NCI-H748 treated with DMSO at 0.1 percent for 48 hours (cell line): ENCODE measurements around the gene FERD3L.
"Not testable (repeated sequence)": the region's sequence is repeated elsewhere in the genome, so short reads cannot be mapped to it uniquely, and the experiment has no call there.

ENCODE experiments used
- DNase-seq: peaks from one replicate; lab custom pipeline; 2025; lab: John Stamatoyannopoulos, UW

Gene FERD3L, protein sequence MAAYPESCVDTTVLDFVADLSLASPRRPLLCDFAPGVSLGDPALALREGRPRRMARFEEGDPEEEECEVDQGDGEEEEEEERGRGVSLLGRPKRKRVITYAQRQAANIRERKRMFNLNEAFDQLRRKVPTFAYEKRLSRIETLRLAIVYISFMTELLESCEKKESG

DNA sequence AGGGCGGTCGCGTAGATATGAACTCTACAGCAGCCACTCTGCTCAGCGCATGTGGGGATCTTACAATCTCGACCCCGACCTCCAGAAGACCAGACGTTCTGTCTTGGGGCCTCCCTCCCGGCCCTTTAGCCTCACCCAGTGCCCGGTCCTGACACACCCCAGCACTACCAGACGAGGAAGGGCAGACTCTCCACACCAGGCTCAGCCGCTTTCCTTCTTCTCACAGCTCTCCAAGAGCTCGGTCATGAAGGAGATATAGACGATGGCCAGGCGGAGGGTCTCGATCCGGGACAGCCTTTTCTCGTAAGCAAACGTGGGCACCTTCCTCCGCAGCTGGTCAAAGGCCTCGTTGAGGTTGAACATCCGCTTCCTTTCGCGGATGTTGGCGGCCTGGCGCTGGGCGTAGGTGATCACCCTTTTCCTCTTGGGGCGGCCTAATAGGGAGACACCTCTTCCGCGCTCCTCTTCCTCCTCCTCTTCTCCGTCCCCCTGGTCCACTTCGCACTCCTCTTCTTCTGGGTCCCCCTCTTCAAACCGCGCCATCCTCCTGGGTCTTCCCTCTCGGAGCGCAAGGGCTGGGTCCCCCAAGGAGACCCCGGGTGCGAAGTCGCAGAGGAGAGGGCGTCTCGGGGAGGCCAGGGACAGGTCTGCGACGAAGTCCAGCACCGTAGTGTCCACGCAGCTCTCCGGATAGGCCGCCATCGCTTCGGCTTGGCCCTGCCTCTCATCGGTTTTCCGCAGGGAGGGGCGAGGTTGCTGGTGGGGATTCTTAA is at the start of gene FERD3L:
FERD3L (minus strand) TSS at position 761 of the 773 bp plus-strand sequence; CDS start at position 702, 59 bp downstream.
- DNase-seq: no peak

DNA sequence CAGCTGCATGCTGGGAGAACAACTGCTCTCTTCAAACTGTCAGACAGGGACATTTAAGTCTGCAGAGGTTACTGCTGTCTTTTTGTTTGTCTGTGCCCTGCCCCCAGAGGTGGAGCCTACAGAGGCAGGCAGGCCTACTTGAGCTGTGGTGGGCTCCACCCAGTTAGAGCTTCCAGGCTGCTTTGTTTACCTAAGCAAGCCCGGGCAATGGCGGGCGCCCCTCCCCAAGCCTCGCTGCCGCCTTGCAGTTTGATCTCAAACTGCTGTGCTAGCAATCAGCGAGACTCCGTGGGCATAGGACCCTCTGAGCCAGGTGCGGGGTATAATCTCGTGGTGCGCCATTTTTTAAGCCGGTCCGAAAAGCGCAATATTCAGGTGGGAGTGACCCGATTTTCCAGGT is 49.2 kb upstream of the FERD3L start:
- DNase-seq: not testable (repeated sequence)

DNA sequence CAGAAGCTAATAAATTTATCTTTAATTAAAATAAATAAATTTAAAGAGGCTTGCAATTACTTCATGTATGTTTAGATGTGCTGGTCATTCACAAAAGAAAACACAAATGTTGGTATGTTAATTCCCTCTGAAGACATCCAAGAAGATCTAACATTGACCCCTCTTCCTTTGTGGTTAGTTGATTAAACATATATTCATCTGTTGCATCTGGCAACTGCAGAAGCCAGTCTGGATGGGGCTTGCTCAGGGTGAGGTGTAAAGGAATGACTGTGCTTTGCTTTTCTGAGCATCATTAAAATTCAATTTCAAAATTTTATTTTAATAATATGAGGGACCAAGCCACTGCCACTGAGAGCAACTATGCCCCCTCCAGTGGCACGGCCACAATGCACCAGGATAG is 36.4 kb upstream of the FERD3L start:
- DNase-seq: no peak

DNA sequence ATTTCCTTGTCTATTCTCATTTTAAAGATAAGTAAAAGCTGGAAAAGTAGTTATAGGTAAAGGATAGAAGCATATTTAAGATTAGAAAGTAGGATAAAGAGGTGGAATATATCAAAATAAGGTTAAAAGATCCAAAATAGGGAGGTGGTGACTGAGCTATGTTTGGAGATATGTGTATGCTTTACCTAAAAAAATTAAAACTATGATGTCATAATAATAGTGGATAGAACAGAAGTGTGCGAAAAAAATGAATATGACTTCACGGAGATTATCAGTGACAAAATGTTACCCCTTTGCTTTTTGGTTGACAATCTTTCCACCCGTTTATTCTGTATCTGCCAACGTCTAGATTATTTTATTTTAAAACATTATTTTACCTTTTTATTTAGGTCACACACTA is 33.4 kb upstream of the FERD3L start:
- no peak for DNase-seq

DNA sequence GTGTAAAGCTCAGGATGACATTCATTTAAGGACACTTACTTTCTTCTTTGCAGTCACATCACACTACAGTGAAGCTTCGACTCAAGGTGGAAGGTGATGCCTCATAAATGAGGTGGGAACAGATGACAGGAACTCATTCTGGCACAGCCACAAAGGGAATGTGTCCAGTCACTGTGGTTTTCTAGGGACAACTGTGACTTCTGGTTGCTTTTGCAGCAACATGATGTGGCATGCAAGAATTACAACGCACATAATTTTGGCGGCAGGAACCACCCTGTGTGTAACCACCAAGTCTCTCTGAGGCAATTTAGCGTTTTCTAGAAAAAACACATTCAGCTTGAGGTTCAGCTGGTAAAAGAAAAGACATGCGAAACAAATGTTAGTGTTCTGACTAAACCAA is 32.0 kb upstream of the FERD3L start:
- DNase-seq: no peak

DNA sequence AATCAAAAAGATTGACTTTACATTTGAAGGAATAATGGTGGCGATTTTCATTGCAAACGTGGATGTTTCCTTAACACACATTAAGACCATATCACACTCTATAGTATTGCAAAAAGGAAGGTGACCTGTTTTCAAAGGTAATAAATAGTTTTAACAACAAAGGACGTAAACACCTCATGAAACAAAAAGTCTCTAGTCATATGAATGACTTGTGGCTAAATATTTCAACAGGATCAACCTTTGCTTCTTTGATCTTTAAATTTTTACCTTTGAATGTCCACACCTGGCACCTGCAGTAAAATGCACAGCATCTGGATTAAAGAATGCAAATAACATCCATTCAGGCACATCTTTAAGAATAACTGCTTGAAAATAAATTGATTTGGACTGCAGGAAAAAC is 30.0 kb upstream of the FERD3L start:
- no peak for DNase-seq

DNA sequence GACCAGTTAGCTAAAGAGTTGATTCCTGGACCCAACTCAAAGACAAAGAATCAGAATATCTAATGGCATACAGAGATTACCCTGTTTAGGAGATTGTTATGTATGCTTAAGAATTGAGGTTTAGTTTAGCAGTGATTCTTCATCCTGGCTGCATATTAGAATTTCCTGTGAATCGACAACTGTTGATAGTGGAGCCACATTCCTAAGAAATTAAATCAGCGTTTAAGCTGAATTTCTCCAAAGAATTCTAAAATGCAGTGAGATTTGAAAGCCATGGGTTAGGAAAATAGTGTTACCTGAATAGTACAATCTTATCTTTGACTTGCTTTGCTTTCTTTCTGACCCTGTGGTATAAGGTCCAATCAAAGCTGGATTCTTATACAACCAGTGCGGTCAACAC is 16.4 kb upstream of the FERD3L start:
- DNase-seq: no peak

DNA sequence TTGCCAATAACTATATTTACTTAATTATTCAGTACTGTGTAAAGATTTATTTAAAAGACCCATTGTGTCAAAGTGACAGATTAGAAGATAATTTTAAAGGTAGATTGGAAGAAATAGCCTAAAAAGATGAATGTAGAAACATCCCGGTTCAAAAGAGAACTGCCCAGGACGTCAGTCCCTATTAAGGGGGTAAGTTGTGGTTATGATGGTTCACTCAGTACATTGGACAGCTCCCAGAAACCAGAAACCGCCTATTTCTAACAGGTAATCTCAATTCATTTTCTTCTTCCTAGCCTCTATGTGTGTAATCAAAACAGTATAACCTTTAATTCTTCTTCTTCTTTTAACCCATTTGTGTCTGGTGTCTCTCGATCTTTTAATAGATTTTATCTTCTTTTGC is 1.5 kb upstream of the FERD3L start:
- no peak for DNase-seq

DNA sequence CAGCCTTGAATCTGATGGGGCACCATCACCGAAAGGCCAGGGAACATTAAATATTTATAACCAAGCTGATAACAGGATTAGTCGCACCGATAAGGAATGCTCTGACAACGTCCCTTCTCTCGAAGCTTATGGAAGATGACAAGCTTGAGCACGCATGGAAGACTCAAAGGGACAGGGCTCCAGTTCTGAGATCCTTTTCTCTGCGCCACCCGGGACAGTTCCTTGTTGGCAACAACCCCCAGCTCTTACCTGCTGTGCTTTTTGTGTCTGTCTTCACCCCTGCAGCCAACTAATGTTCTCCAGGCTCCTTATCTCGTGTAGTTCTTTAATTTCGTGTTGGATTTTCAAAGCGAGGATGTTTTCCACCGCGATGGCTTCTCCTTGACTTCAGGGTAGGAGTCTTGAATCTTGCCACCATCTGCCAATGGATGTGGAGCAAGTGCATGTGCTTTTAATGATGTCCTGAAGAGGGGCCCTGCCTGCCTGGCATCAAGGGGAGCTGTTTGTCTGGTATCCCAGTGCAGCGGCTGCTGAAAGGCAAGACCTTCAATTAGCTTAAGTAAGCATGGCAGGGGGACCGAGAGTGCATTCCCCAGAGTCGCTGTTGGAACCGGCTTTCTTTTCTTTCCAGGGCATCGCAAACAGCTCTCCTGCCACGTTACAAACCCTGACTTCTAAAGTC is 354 bp upstream of the FERD3L start:
- DNase-seq: no peak

DNA sequence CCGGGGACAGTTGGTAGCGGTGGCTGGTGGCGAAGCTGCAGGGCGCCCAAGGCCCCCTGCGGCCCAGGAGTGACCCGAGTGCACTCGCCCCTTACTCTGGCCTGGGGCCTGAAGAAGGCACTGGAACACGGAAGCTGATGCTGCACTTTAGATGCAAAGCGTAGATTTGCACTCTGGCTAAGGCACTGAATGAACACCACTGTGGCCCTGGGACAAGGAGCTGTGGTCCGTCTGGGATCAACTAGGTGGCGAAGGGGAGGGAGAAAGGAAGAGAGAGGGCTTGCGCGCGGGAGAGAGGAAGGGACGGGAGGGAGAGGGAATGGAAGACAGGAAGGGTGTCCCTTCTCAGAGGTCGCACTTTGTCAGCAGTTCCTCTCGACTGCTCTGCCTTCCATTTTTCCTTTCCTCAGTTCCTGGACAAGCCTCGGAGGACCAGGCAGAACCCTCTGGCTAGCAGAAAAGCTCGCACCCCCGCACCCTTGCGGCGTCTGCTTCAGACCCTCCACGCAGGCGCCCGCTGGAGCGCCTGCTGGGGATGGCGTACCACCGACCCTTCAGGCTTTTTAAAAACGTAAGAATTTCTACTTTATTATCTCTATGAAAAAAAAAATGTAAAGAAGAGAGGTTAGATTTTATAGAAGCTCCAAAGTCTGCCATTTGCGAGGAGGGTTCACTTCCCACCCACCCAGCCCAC is 1.2 kb downstream of the FERD3L start:
- no peak for DNase-seq

DNA sequence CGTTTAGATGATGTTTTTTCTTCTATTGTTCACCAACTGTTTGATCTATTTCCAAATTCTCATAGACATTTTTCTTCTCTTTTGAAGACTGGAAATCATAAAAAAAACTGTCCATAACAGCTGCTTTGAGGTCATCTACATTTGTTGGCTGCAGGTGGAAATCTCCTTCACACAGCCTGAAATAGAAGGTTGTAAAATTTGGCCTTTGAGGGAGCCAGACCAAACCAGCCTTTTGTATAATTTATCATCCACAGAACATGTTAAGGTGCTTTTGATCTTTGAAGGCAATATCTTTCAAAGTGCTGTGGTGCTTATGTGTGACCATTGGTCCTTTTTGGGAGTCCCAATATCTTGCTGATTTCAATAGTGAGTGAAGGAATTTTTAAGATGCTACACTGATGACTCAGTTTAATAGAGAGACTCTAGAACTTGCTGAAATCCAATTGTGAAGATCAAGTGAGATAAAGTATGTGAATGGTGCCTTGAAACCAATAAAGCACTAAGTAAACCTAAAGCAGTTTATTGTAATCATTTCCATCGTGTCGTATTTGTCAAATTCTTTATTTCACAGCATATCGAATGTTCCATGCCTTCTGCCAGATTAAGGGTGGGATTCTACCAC is 5.4 kb downstream of the FERD3L start:
- no peak for DNase-seq

DNA sequence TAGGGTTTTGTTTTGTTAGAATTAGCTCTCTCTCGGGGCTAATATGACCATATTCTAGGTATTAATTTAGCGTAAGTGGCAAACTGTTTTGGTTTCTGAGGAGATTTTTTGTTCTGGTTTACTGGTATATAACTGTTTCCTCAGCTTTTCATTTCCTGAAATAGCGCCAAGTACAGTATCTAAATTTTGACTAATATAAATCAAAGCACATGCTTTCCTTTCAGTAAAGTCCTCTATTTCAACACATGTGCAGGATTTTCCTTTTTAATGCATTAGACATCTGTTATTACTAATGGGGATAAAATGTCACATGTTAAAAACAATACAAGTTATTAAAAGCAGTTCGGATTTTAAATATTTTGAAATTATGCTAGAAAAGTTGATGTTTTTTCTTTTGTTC is 11.3 kb downstream of the FERD3L start:
- DNase-seq: no peak

DNA sequence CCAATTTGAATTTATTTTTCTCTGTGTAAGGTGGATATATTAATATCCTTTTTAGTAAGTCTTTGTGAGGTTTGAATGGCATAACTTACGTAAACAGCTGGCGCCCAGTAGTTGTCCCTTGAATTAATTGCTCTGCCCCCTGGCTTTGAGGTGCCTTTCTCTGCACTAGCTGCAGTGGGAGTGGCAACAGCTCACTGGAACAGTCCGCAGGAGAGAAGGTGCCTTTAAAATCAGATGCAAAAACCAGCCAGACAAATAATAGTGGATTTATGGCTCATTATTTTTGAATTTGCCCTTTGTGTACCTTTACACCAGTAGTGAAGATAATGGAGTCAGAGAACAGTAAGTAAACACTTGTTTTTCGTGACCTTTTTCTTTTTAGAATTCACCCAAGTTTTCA is 11.8 kb downstream of the FERD3L start:
- DNase-seq: no peak

DNA sequence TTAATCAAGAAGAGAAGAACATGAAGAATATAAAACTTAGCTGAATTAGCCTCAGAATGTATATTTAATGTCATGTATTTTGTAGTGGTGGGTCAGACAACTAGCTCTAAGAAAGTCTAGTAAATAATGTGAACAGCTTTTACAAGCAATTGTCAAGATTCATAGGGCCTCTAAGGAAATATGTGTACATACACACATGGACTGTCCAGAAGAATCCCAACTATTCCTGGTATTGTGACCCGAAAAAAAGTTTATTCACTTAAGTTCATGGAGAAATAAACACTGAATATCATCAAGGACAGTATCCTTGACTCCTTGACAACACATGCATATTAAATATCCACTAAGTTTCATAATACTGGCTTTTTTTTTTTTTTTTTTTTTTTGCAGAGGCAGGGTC is 16.4 kb downstream of the FERD3L start:
- no peak for DNase-seq

DNA sequence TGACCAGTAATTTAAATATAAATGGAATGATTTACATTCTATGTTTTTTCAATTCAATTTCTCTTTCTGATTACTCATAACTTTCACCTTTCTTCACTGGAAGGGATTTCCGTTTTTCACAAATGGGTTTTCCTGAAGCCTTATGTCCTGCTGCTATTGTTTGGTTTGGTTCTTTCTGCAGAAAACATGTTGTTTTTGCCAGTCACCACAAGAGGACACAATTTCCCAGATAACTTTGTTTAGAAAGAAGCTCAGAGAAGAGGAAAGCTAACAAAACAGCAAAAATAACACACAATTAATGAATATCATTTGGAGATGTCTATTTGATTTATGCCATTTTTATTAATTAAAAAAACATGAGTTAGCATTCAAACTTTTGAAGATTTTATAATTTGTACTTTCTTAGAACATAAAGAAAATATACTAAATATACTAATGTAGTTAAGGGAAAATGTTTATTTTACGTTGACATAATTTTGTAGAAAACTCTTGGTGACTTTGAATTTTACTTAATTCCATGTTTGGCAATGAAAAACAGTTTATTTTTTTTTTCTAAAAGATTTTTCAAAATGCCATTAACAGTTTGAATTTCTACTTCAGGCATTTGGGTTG is 23.1 kb downstream of the FERD3L start:
- DNase-seq: peak; percentile 40

DNA sequence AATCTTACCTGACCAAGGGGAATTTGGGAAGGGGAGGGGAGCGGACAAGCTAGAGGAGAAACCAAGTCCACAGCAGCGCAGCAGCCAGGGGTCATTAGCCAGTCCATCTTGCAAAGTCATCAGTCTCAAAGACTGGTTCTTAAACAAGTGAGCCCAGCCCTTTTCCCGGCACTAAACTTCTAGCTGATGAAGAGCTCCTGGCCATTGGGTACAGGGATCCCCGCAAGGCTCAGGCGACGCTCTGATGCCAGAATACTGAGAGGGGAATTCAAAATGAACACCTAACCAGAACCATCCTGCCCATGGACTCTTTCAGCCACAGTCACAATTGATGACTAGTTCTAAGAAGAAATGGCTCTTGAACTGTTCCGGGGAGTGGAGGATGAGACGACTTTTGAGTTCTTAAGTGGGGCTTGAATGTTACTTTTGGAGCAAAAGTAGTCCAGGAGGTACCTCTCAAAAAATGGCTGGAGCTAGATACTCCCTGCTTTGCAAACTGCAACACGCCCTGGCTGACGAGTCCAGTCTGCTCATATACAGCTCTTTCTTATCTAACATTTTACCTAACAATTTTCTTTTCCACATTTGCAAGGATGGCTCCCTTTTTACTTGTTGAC is 25.2 kb downstream of the FERD3L start:
- no peak for DNase-seq

DNA sequence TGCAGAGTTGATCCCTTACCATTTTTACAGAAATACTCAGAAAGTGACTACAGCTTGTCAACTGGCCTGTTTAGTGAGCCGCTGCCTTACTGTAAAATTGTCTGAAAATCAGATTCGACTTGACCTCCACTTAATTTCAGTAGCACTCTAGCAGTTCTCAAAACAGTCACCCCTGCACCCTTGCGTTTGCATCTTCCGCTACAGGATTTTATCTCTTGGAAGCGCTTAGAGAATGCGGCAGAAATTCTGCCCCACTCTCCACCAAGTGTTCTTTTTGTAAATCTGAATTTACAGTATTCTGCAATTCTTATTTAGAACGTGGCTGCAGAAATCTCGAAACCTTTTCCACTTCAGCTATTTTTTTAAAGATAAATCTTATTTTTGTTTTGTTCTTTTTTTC is 25.8 kb downstream of the FERD3L start:
- no peak for DNase-seq

DNA sequence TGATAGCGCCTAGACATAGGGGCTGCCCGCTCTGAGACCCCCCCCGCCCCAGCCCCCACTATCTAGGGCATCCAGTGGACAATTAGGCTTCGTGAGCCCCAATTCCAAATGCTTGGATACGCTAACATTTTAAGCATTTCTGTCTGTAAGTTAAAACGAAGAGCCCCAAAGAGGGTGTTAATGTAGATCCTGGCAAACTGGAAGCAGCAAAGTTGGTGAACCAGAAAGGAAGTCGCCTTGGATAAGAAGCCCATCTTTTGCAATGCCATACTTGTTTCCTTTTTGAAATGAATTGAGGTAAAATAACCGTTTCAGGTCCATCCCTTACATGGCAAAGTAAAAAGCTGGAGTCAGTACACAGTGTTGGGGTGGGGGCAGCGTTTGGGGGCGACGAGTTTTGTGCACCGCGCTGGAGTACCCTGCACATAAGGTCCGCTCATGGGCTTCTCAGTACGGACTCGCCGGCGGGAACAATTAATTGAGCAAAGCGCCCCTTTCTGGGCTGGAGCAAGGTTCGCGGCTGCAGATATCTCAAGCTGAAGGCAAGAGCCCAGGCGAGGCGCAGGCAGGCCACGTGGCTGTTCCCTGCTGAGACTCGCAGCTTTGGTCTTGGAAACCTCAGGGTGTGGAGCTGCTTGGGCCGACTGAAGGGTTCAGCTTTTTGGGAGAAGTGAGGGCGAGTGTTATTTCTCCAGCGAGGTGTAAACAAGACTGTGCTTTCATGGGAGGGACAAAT is 26.4 kb downstream of the FERD3L start:
- no peak for DNase-seq

DNA sequence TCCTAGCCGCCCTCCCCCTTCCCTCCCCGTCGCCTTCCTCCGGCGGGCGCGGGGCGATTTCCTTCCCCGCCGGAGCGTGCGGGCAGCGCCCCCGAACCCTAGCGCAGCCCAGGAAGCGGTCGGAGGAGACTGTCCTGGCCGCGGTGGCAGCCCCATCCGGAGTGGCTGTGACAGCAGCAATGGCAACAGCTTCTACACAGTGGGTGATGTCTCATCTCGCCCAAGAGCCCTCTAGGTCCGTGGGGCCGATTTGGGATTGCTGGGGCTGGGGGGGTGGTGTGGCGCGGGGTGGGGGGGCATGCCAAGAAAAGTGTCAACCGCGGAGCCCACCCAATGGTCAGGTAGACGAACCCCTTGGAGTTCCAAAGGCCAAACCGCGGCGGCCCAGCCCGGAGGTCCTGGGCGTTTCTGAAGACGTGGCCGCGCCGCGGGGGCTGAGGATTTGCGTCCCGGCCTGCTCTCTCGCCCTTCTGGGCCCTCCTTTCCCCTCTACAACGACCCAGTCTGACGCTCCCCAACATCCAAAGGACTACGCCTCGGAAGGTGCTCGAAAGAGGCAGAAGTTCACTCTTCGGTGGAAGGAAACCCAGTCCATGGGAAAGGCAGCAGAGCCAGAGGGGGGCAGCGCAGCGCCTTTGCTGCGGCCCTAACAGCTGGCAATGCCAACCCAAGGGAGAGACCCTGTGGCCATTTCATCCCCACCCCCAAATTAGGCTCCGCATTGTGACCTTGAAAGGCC is 27.2 kb downstream of the FERD3L start:
- no peak for DNase-seq
